ENCODE results near the gene IDUA.

The IDUA gene

GRCh38 chr4:1043162-1043561, 56.3 kb downstream of the IDUA start:
- no peaks in the 10 kb centered on the region for H3F3A ChIP-seq (ENCODE audit: insufficient read depth, low read length)
- H3K79me2 ChIP-seq (ENCODE audit: low read length): no peaks in the 10 kb centered on the region
- no peak for DNase-seq
- H3K27me3 ChIP-seq (replicated peaks; ENCODE audit: insufficient read depth, low read length): no peaks in the 10 kb centered on the region
- H3K4me3 ChIP-seq (ENCODE audit: low read length): no peak overlapping the region
- H3K9me3 ChIP-seq (replicated peaks; ENCODE audit: insufficient read depth, low read length): no peaks in the 10 kb centered on the region
- no peak overlapping the region for H2AFZ ChIP-seq (ENCODE audit: low read length)
- no peaks in the 10 kb centered on the region for H3K36me3 ChIP-seq (replicated peaks; ENCODE audit: insufficient read depth, low read length)
- no peak overlapping the region for H3K27ac ChIP-seq (ENCODE audit: low read length)
- no peak overlapping the region for H3K9ac ChIP-seq (ENCODE audit: low read length)
- H4K20me1 ChIP-seq (ENCODE audit: insufficient read depth, low read length): no peaks in the 10 kb centered on the region
- TF ChIP-seq EZH2 (optimal IDR thresholded peaks at IDR 0.05; ENCODE audit: low read depth, low read length): no peak
- TF ChIP-seq CTCF (IDR thresholded peaks at IDR 0.05; ENCODE audit: low read length): no peak
- no peak for TF ChIP-seq EZH2phosphoT487 (IDR thresholded peaks at IDR 0.05; ENCODE audit: low read length)
- H3K4me2 ChIP-seq (ENCODE audit: low read depth, low read length): no peak overlapping the region
- no peaks in the 10 kb centered on the region for H3K4me1 ChIP-seq (ENCODE audit: low read length)
- no peaks in the 10 kb centered on the region for H3K9me2 ChIP-seq (replicated peaks; ENCODE audit: insufficient read depth, low read length)

- no peaks in the 10 kb centered on the region for H4K20me1 ChIP-seq (ENCODE audit: insufficient read depth, low read length)
- H3K27ac ChIP-seq (ENCODE audit: low read length): no peak overlapping the region
- no peaks in the 10 kb centered on the region for H3K79me2 ChIP-seq (ENCODE audit: low read length)
- no peaks in the 10 kb centered on the region for H3K9me3 ChIP-seq (replicated peaks; ENCODE audit: insufficient read depth, low read length)
- no peak for DNase-seq
- no peaks in the 10 kb centered on the region for H3K36me3 ChIP-seq (replicated peaks; ENCODE audit: insufficient read depth, low read length)
- H2AFZ ChIP-seq (ENCODE audit: low read length): no peak overlapping the region
- no peak overlapping the region for H3K4me3 ChIP-seq (ENCODE audit: low read length)
- TF ChIP-seq CTCF (IDR thresholded peaks at IDR 0.05; ENCODE audit: low read length) (no peak), EZH2 (optimal IDR thresholded peaks at IDR 0.05; ENCODE audit: low read depth, low read length) (no peak), EZH2phosphoT487 (IDR thresholded peaks at IDR 0.05; ENCODE audit: low read length) (no peak)
- H3F3A ChIP-seq (ENCODE audit: insufficient read depth, low read length): no peaks in the 10 kb centered on the region
- no peak overlapping the region for H3K4me2 ChIP-seq (ENCODE audit: low read depth, low read length)
- H3K27me3 ChIP-seq (replicated peaks; ENCODE audit: insufficient read depth, low read length): no peaks in the 10 kb centered on the region
- no peaks in the 10 kb centered on the region for H3K4me1 ChIP-seq (ENCODE audit: low read length)
- H3K9me2 ChIP-seq (replicated peaks; ENCODE audit: insufficient read depth, low read length): no peaks in the 10 kb centered on the region
- no peak overlapping the region for H3K9ac ChIP-seq (ENCODE audit: low read length)
Observed at GRCh38 chr4:1043651-1044468, 57.0 kb downstream of the IDUA start.

GRCh38 chr4:1044469-1045192, 57.8 kb downstream of the IDUA start:
- DNase-seq: no peak
- H3F3A ChIP-seq (ENCODE audit: insufficient read depth, low read length): no peaks in the 10 kb centered on the region
- H2AFZ ChIP-seq (ENCODE audit: low read length): no peak overlapping the region
- no peaks in the 10 kb centered on the region for H3K36me3 ChIP-seq (replicated peaks; ENCODE audit: insufficient read depth, low read length)
- no peak overlapping the region for H3K27ac ChIP-seq (ENCODE audit: low read length)
- no peaks in the 10 kb centered on the region for H3K27me3 ChIP-seq (replicated peaks; ENCODE audit: insufficient read depth, low read length)
- no peaks in the 10 kb centered on the region for H3K9me3 ChIP-seq (replicated peaks; ENCODE audit: insufficient read depth, low read length)
- no peak for TF ChIP-seq CTCF (IDR thresholded peaks at IDR 0.05; ENCODE audit: low read length)
- TF ChIP-seq EZH2phosphoT487 (IDR thresholded peaks at IDR 0.05; ENCODE audit: low read length): no peak
- no peak for TF ChIP-seq EZH2 (optimal IDR thresholded peaks at IDR 0.05; ENCODE audit: low read depth, low read length)
- H3K4me2 ChIP-seq (ENCODE audit: low read depth, low read length): no peak overlapping the region
- H3K9me2 ChIP-seq (replicated peaks; ENCODE audit: insufficient read depth, low read length): no peaks in the 10 kb centered on the region
- no peaks in the 10 kb centered on the region for H3K79me2 ChIP-seq (ENCODE audit: low read length)
- H3K4me1 ChIP-seq (ENCODE audit: low read length): no peaks in the 10 kb centered on the region
- H3K9ac ChIP-seq (ENCODE audit: low read length): no peak overlapping the region
- H4K20me1 ChIP-seq (ENCODE audit: insufficient read depth, low read length): no peaks in the 10 kb centered on the region
- H3K4me3 ChIP-seq (ENCODE audit: low read length): no peak overlapping the region
